ENCODE data around the gene TGFBI.

DNA sequence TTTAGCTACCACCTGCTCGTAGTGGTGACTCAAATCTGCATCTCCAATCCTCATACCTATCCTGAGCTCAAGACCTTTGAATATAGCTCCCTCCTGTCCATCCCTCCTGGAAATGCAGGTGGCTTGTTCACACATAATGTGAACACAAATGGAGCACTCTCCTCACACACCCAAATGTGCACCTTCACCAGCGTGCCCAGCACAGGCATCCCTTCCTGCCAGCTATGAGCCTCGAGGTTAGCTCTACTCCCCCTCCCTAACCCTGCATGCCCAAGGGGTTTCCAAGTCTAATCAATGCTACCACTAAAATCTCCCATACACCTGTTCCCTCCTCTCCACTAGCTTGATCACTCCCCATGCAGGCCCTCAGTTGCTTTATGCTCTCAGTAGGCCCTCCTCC lies 2.2 kb upstream of the TGFBI start:
- TF ChIP-seq, protein P1, sequence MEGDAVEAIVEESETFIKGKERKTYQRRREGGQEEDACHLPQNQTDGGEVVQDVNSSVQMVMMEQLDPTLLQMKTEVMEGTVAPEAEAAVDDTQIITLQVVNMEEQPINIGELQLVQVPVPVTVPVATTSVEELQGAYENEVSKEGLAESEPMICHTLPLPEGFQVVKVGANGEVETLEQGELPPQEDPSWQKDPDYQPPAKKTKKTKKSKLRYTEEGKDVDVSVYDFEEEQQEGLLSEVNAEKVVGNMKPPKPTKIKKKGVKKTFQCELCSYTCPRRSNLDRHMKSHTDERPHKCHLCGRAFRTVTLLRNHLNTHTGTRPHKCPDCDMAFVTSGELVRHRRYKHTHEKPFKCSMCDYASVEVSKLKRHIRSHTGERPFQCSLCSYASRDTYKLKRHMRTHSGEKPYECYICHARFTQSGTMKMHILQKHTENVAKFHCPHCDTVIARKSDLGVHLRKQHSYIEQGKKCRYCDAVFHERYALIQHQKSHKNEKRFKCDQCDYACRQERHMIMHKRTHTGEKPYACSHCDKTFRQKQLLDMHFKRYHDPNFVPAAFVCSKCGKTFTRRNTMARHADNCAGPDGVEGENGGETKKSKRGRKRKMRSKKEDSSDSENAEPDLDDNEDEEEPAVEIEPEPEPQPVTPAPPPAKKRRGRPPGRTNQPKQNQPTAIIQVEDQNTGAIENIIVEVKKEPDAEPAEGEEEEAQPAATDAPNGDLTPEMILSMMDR (IDR thresholded peaks at IDR 0.05; ENCODE audit: low read length), result no peak
- TF ChIP-seq EZH2 (IDR thresholded peaks at IDR 0.05; ENCODE audit: borderline replicate concordance, low read length), result no peak

Measured in OCI-LY1 (cell line).